NCI-H2227 treated with DMSO at 0.1 percent for 48 hours (cell line): ENCODE data around the gene SMG7.

Experiments used
- DNase-seq: peaks from one replicate; lab custom pipeline; 2025; lab: John Stamatoyannopoulos, UW

SMG7 gene

GRCh38 chr1:183590244-183591191 lies 118.2 kb downstream of the SMG7 start, which contains the start of gene NCF2:
NCF2 (minus strand) TSS chr1:183590459; CDS start chr1:183590329, 130 bp downstream.
- DNase-seq, result no peak

- no peak for DNase-seq
Observed at GRCh38 chr1:183592733-183593132, 120.4 kb downstream of the SMG7 start.

GRCh38 chr1:183593356-183593755 lies 121.1 kb downstream of the SMG7 start:
- no peak for DNase-seq

- DNase-seq, result no peak
Observed at GRCh38 chr1:183595537-183595936, 123.2 kb downstream of the SMG7 start.

- no peak for DNase-seq
Observed at GRCh38 chr1:183596500-183596899, 124.2 kb downstream of the SMG7 start.

GRCh38 chr1:183597656-183598347 lies 125.5 kb downstream of the SMG7 start:
- DNase-seq, result no peak

GRCh38 chr1:183598386-183598785 lies 126.1 kb downstream of the SMG7 start:
- no peak for DNase-seq

- no peak for DNase-seq
Observed at GRCh38 chr1:183600136-183600535, 127.8 kb downstream of the SMG7 start.

GRCh38 chr1:183600634-183601033 lies 128.3 kb downstream of the SMG7 start:
- no peak for DNase-seq

GRCh38 chr1:183602510-183602909 lies 130.2 kb downstream of the SMG7 start:
- DNase-seq, result no peak
